Mammary epithelial cell (primary cell): ENCODE data around the gene SPART.

ENCODE experiments used
- CTCF ChIP-seq, 2 donors: IDR thresholded peaks in 1 of 2; conservative IDR thresholded peaks in 1 of 2; 2 replicates each; pipeline ENCODE4 v1.5.1; 2011 to 2012; ENCODE audit warnings: inconsistent platforms in 2 of 2, low read length in 2 of 2, mild to moderate bottlenecking in 2 of 2, control low read depth in 1 of 2, low read depth in 1 of 2; ENCODE audit not compliant: insufficient read depth in 1 of 2; ENCODE audit errors: extremely low read depth in 1 of 2
- EZH2 ChIP-seq: IDR thresholded peaks from 2 replicates; pipeline ENCODE4 v1.6.1; 2012; ENCODE audit warnings: low read length, inconsistent platforms, borderline replicate concordance

- no peak for TF ChIP-seq CTCF (conservative IDR thresholded peaks at IDR 0.05 in 1 of 2, IDR thresholded peaks at IDR 0.05 in 1 of 2; ENCODE audit: extremely low read depth in 1 of 2, insufficient read depth in 1 of 2, low read depth in 1 of 2, low read length in 2 of 2)
- no peak for TF ChIP-seq EZH2
Measured at GRCh38 chr13:36328821-36329220, 17.4 kb downstream of the SPART start.
